CD1c-positive myeloid dendritic cell (primary cell): Measurements from ENCODE around the gene ALDH16A1.

Source experiments
- DNase-seq: peaks from one replicate; pipeline ENCODE4 v3.0.0-alpha.2; 2016; ENCODE audit errors: extremely low spot score

Gene ALDH16A1

DNA sequence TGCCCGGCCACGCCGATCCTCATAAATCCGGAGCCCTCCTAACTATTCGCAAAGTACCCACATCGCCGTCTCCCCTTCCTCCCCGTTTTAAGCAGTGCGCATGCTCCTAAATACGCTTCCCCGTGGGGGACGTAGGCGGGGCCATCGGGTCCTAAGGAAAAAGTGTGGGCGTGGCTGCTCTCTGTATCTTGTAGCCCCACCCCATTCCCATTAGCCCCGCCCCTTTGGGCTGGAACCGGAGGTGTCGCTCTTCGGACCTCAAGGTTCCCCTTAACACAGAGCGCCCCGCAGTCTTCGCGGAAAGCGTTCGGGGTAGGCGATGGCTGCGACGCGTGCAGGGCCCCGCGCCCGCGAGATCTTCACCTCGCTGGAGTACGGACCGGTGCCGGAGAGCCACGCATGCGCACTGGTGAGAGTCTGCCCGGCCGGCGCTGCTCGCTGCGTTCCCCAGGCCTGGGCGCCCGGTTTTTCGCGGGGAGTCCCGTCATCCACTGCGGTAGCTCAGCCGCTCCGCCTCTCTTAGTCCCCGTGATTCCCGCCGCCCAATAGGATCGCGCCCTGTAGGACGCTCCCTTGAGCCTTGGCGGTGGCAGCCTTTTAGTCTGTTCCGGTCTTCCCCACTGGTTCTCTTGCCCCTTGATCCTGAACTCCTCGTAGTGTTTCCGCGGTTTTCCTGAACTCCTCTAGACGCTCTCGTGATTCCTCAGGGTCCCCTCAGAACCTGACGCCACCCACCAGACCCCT is at the start of gene ALDH16A1:
TSS of gene ALDH16A1 (plus strand) at position 213 of the 744 bp plus-strand sequence. CDS start at position 320, 107 bp downstream.
- DNase-seq = peak; percentile 99

DNA sequence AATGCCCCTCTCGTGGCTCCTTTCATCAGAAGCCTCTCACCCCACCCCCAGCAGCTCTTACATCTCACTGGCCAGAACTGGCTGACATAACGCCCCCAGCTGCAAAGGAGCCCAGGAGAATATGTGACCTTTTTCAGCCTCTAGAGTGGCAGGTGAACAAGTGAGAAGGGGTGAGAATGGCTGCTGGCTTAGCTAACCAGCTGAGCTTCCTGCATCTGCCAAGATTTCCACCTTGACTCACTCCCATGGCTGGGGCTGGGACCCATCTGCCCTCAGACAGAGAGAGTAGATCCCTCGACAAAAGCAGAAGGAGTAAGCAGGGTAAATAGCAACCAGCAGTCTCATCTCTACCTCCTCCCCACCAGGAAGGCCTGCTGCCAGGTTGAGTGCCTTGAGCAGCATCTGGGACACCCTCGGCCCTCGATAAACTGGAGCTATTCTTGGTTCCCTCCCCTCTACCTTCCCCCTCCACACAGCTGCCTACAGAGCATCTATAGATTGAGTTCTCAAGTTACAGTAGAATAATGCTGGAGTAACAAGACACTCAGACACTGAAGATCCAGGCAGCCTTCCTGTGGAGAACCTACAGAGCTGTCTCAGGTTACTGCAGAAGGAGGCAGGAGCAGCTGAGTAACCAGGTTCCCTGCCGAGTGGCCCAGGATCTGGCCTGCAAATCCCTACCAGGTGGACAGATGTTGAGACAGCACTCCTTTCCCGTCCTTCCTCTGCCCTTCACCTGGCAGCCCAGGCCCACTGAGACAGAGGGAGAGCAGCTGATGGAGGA is 49.4 kb upstream of the ALDH16A1 start:
- DNase-seq = no peak

GRCh38 chr19:49407079-49407478 is 45.9 kb upstream of the ALDH16A1 start:
- DNase-seq = no peak

DNA sequence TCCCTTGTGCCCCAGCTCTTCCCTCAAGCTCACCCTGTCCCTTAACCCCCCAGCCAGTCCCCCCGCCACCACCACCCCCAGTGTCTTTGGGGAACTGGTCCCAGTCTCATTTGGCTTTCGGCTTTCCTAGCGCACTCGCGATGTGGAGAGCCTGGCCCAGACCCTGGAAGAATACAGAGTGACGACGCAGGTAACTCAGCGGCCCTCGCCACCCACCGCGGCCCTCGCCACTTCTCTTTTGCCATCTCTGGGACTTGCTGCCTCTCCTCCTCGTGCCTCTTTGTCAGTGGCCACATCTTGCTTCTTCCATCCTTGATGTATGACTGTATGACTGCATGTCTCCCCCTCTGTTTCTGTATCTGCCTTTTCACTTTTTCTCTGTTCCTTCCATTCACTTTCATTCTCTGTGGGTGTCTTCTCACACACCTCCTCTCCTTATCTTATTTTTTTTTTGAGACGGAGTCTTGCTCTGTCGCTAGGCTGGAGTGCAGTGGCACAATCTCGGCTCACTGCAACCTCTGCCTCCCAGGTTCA is 45.5 kb upstream of the ALDH16A1 start:
- no peak for DNase-seq

DNA sequence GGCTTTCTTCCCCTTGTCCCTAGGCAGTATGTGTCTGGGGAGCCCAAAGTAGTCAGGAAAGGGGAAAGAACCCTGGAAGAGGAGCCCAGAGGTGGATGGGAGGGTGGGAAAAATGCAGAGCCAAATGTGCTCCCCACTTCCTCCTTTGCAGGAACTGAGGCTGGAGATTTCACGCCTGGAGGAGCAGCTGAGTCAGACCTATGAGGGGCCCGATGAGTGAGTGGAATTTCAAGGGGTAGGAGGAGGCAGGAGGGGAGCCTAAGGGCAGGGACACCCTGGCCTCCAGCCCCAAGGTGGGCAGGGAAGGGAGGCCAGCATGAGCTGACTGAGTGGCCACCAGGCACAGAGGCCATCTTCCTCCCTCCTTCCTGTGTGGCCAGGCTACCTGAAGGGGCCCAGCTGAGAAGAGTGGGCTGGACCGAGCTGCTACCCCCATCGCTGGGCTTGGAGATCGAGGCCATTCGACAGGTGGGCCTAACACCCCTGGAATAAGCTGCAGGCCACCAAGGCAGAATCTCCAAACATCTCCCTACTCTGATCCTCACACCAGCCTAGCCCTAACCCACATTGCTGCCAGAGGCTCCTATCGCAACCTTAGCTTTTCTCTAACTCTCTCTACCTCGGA is 44.1 kb upstream of the ALDH16A1 start:
- no peak for DNase-seq

GRCh38 chr19:49409441-49410029 is 43.5 kb upstream of the ALDH16A1 start:
- peak; percentile 79 for DNase-seq

- no peak for DNase-seq
Observed at GRCh38 chr19:49411681-49412326, 41.2 kb upstream of the ALDH16A1 start.

DNA sequence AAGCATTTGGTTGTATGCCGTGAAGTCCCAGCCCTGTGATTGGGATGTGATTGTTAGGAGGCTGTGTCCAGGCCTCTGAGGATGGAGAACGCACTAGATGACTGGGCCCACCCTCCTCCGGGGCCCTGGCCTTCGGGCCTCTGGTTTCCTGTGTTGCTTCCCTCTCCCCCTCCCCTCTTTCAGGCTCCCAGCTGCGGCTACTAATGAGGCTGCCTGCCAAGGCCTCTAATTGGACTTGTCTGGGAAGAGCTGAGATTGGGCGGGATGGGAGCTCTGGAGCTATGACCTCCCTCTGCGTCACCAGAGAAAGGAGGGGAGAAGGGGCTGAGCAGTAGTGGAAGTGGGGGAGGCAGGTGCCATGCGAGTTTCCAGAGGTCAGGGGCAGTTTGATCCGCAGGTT is 39.7 kb upstream of the ALDH16A1 start:
- no peak for DNase-seq

DNA sequence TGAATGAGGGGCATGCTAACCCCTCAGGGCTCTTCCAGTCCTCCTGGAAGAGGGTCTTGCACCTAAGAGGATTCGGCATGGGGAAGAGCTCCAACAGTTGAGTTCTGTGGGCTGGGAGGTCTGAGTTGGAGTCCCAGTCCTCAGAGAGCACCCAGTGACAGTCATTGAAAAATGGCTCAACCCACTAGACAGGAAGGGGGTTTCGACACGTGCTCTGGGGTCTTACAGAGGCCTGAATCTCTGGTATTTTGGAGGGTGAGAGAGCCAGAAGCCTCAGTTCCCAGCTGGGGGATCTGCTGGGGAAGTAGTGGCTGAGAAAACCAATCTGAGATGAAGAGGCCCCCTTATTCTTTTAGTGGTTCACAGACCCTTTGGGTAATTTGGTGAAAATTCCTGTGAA is 38.8 kb upstream of the ALDH16A1 start:
- DNase-seq = no peak

GRCh38 chr19:49415102-49415809 is 37.8 kb upstream of the ALDH16A1 start:
- DNase-seq = peak; percentile 57

- no peak for DNase-seq
Observed at GRCh38 chr19:49415810-49416200, 37.2 kb upstream of the ALDH16A1 start.

GRCh38 chr19:49417088-49417487 is 35.9 kb upstream of the ALDH16A1 start:
- DNase-seq = no peak

- no peak for DNase-seq
Observed at GRCh38 chr19:49418511-49418910, 34.5 kb upstream of the ALDH16A1 start.

- no peak for DNase-seq
Observed at GRCh38 chr19:49419173-49419572, 33.9 kb upstream of the ALDH16A1 start.

GRCh38 chr19:49420227-49420626 is 32.8 kb upstream of the ALDH16A1 start:
- DNase-seq = no peak

GRCh38 chr19:49421039-49421877 is 31.8 kb upstream of the ALDH16A1 start:
- peak; percentile 84 for DNase-seq

DNA sequence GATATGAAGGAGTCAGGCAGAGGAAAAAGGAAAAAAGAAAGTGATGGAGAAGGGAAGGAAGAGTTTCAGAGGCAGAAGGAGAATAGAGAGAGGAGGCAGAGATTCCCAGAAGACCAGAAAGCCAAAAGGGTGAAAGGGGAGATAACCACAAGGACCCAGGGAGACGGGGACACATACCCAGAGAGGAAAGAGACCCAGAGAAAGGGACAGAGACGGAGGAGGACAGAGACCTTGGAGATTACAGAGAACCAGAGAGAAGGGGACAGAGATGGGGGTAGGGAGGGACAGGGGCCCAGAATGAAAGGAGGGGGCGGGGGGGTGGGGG is 31.2 kb upstream of the ALDH16A1 start:
- no peak for DNase-seq

DNA sequence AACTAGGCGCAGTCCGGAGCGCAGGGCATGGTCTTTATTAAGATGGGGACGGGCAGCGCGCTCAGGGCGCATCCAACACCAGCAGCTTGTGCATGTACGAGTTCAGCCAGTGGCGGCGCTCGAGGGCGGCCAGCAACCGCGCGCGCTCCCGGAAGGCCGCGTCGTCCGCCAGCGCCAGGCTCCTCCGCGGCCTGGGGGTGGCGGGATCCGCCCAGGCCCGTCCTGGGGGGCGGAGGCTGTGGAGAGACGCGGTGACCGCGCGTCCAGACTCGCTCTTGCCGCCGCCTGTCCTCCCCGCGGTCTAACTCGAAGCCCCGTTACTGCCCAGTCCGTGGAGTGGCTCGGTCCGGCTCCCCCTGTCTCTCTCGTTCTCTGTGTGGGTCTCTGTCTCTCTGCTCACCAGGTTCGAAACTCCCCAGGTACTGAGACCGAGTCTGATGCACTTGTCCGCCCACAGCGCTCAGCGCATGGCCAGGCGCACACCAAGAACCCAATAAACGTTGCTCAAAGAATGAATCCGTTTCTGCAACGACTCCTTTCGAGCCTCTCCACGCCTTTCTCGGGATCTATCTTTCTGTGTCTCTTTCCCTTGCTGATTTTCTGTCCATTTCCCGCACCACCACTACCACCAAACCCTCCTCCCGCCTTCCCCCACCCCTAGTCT is 30.5 kb upstream of the ALDH16A1 start:
- DNase-seq = peak; percentile 71
